ENCODE data around the gene OR2H1. TPM values are rescaled to one million over a fixed set of nuclear protein-coding genes. Genes with fewer than 3 reads are reported as not detected.

The OR2H1 gene
- total RNA-seq, 1 donor from 2014 or later: not detected

GRCh38 chr6:29491574-29491973, 34.6 kb downstream of the OR2H1 start:
- H3K36me3 ChIP-seq (ENCODE audit: insufficient read depth, low read length): no peaks in the 10 kb centered on the region
- H3K27ac Mint-ChIP-seq (ENCODE audit: unreplicated experiment): no peak overlapping the region
- H3K9me3 Mint-ChIP-seq (ENCODE audit: unreplicated experiment): peaks cover 5% of the 10 kb centered on the region
- H3K4me2 ChIP-seq (ENCODE audit: low read length): no peak overlapping the region
- no peak overlapping the region for H3K4me3 Mint-ChIP-seq (ENCODE audit: unreplicated experiment)
- TF ChIP-seq EZH2 (IDR thresholded peaks at IDR 0.05; ENCODE audit: insufficient read depth, low read length): no peak
- TF ChIP-seq CTCF (IDR thresholded peaks at IDR 0.05; ENCODE audit: insufficient read depth, low read depth, low read length): no peak
- H3K9ac ChIP-seq (ENCODE audit: low read length): no peak overlapping the region
- no peak for DNase-seq (ENCODE audit: low read depth)
- peaks cover 3% of the 10 kb centered on the region for H3K27me3 Mint-ChIP-seq (ENCODE audit: low read depth, unreplicated experiment)
- peaks cover 2% of the 10 kb centered on the region for H3K9me3 ChIP-seq (ENCODE audit: insufficient read depth, low read depth, low read length)
- H3K27ac ChIP-seq (ENCODE audit: low read depth, low read length): no peak overlapping the region
- peaks cover 14% of the 10 kb centered on the region for H3K4me1 Mint-ChIP-seq (ENCODE audit: low read depth, unreplicated experiment)
- H3K4me3 ChIP-seq (ENCODE audit: insufficient read depth, low read depth, low read length): no peak overlapping the region
- FAIRE-seq: no peak
- no peaks in the 10 kb centered on the region for H3K79me2 ChIP-seq (ENCODE audit: insufficient read depth, low read length)
- no peaks in the 10 kb centered on the region for H3K27me3 ChIP-seq (ENCODE audit: insufficient read depth, low read length)
- no peaks in the 10 kb centered on the region for H3K4me1 ChIP-seq (ENCODE audit: insufficient read depth, low read length)
- no peak overlapping the region for H2AFZ ChIP-seq (ENCODE audit: low read depth, low read length)
- H3K36me3 Mint-ChIP-seq (ENCODE audit: low read depth, unreplicated experiment): peaks cover 1% of the 10 kb centered on the region
- H4K20me1 ChIP-seq (ENCODE audit: insufficient read depth, low read length): no peaks in the 10 kb centered on the region

GRCh38 chr6:29493261-29493660, 36.3 kb downstream of the OR2H1 start:
- Histone ChIP-seq H2AFZ (ENCODE audit: low read depth, low read length) (no peak overlapping the region), H3K9me3 (ENCODE audit: insufficient read depth, low read depth, low read length) (peaks cover 2% of the 10 kb centered on the region), H3K4me1 (ENCODE audit: insufficient read depth, low read length) (no peaks in the 10 kb centered on the region), H3K27ac (ENCODE audit: low read depth, low read length) (no peak overlapping the region), H3K9ac (ENCODE audit: low read length) (no peak overlapping the region), H3K27me3 (ENCODE audit: insufficient read depth, low read length) (no peaks in the 10 kb centered on the region), H3K4me3 (ENCODE audit: insufficient read depth, low read depth, low read length) (no peak overlapping the region), H3K4me2 (ENCODE audit: low read length) (no peak overlapping the region), H3K79me2 (ENCODE audit: insufficient read depth, low read length) (no peaks in the 10 kb centered on the region), H3K36me3 (ENCODE audit: insufficient read depth, low read length) (no peaks in the 10 kb centered on the region), H4K20me1 (ENCODE audit: insufficient read depth, low read length) (no peaks in the 10 kb centered on the region)
- TF ChIP-seq EZH2 (IDR thresholded peaks at IDR 0.05; ENCODE audit: insufficient read depth, low read length): no peak
- no peak for TF ChIP-seq CTCF (IDR thresholded peaks at IDR 0.05; ENCODE audit: insufficient read depth, low read depth, low read length)
- Mint-ChIP-seq H3K36me3 (ENCODE audit: low read depth, unreplicated experiment) (peaks cover 1% of the 10 kb centered on the region), H3K4me1 (ENCODE audit: low read depth, unreplicated experiment) (peaks cover 14% of the 10 kb centered on the region), H3K4me3 (ENCODE audit: unreplicated experiment) (no peak overlapping the region), H3K27ac (ENCODE audit: unreplicated experiment) (no peak overlapping the region), H3K27me3 (ENCODE audit: low read depth, unreplicated experiment) (peaks cover 3% of the 10 kb centered on the region), H3K9me3 (ENCODE audit: unreplicated experiment) (peaks cover 5% of the 10 kb centered on the region)
- DNase-seq (ENCODE audit: low read depth) (no peak), FAIRE-seq (no peak)

- Mint-ChIP-seq H3K4me3 (ENCODE audit: unreplicated experiment) (no peak overlapping the region), H3K27ac (ENCODE audit: unreplicated experiment) (no peak overlapping the region), H3K9me3 (ENCODE audit: unreplicated experiment) (peaks cover 5% of the 10 kb centered on the region), H3K27me3 (ENCODE audit: low read depth, unreplicated experiment) (peaks cover 3% of the 10 kb centered on the region), H3K36me3 (ENCODE audit: low read depth, unreplicated experiment) (peaks cover 1% of the 10 kb centered on the region), H3K4me1 (ENCODE audit: low read depth, unreplicated experiment) (peaks cover 14% of the 10 kb centered on the region)
- Histone ChIP-seq H4K20me1 (ENCODE audit: insufficient read depth, low read length) (no peaks in the 10 kb centered on the region), H3K79me2 (ENCODE audit: insufficient read depth, low read length) (no peaks in the 10 kb centered on the region), H3K27ac (ENCODE audit: low read depth, low read length) (no peak overlapping the region), H3K9me3 (ENCODE audit: insufficient read depth, low read depth, low read length) (peaks cover 2% of the 10 kb centered on the region), H3K36me3 (ENCODE audit: insufficient read depth, low read length) (no peaks in the 10 kb centered on the region), H3K4me1 (ENCODE audit: insufficient read depth, low read length) (no peaks in the 10 kb centered on the region), H3K27me3 (ENCODE audit: insufficient read depth, low read length) (no peaks in the 10 kb centered on the region), H3K4me3 (ENCODE audit: insufficient read depth, low read depth, low read length) (no peak overlapping the region), H3K4me2 (ENCODE audit: low read length) (no peak overlapping the region), H2AFZ (ENCODE audit: low read depth, low read length) (no peak overlapping the region), H3K9ac (ENCODE audit: low read length) (no peak overlapping the region)
- no peak for TF ChIP-seq EZH2 (IDR thresholded peaks at IDR 0.05; ENCODE audit: insufficient read depth, low read length)
- no peak for TF ChIP-seq CTCF (IDR thresholded peaks at IDR 0.05; ENCODE audit: insufficient read depth, low read depth, low read length)
- no peak for FAIRE-seq
- DNase-seq (ENCODE audit: low read depth): no peak
Observed at GRCh38 chr6:29494131-29494530, 37.2 kb downstream of the OR2H1 start.

All from astrocyte (in vitro differentiated cells and primary cell).